Prostate gland (tissue), 2 donors: Measurements from ENCODE around the gene FBXO9.

Experiments
- POLR2A ChIP-seq: fragments of 450-650 bp; IDR thresholded peaks from one replicate; pipeline ENCODE4 v1.6.1; 2016; ENCODE audit warnings: antibody characterized with exemption, mild to moderate bottlenecking
- POLR2AphosphoS5 ChIP-seq: sonication (generic); formaldehyde crosslinking; IDR thresholded peaks from one replicate; pipeline ENCODE4 v1.6.1; 2017; ENCODE audit warnings: antibody characterized with exemption
- TF ChIP-seq, protein P1 (sequence below), 4 experiments: fragments of 200-600 bp in 2 of 4; fragments of 450-650 bp in 2 of 4; sonication (generic) in 2 of 4; IDR thresholded peaks; 1 replicate in 3 of 4; 2 replicates in 1 of 4; pipeline ENCODE4 v1.5.1; 2016 to 2019; ENCODE audit warnings: antibody characterized with exemption in 4 of 4, mild to moderate bottlenecking in 2 of 4, moderate library complexity in 2 of 4

DNA sequence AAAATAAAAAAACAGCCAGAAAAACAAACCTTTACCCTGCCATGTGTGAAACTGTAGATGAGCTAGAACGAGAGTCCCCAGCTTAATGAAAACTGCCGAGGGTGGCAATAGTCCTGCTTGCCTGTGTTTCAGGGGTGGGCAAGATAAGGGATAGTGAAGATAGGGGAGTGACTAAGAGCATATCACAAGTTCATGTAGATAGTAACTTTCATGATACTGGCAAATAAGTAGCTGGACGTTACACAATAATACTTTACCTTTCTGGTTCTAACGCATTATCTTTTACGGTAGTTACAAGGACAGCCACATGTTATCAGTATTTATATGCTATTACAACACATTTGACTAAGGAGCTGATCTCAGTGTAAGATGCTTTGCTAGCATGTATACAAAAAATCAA is 9.3 kb upstream of the FBXO9 start:
- TF ChIP-seq, protein P1, sequence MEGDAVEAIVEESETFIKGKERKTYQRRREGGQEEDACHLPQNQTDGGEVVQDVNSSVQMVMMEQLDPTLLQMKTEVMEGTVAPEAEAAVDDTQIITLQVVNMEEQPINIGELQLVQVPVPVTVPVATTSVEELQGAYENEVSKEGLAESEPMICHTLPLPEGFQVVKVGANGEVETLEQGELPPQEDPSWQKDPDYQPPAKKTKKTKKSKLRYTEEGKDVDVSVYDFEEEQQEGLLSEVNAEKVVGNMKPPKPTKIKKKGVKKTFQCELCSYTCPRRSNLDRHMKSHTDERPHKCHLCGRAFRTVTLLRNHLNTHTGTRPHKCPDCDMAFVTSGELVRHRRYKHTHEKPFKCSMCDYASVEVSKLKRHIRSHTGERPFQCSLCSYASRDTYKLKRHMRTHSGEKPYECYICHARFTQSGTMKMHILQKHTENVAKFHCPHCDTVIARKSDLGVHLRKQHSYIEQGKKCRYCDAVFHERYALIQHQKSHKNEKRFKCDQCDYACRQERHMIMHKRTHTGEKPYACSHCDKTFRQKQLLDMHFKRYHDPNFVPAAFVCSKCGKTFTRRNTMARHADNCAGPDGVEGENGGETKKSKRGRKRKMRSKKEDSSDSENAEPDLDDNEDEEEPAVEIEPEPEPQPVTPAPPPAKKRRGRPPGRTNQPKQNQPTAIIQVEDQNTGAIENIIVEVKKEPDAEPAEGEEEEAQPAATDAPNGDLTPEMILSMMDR (IDR thresholded peaks at IDR 0.05), result no peak
- no peak for TF ChIP-seq POLR2A
- no peak for TF ChIP-seq POLR2AphosphoS5
